Endothelial cell (in vitro differentiated cells): ENCODE measurements around the gene CAMP. TPM values are rescaled to one million over a fixed set of nuclear protein-coding genes. Genes with fewer than 3 reads are reported as not detected.

Experiments used
- DNase-seq: peaks from one replicate; pipeline ENCODE4 v3.0.0; 2021; ENCODE audit warnings: low spot score
- H3K27ac Mint-ChIP-seq: one replicate; pipeline ENCODE4 v1.8.0; 2021; ENCODE audit warnings: mixed read lengths, inconsistent platforms; ENCODE audit not compliant: unreplicated experiment
- H3K27me3 Mint-ChIP-seq: one replicate; pipeline ENCODE4 v1.8.0; 2021; ENCODE audit warnings: mild to moderate bottlenecking, moderate library complexity, mixed read lengths, inconsistent platforms; ENCODE audit not compliant: unreplicated experiment
- H3K36me3 Mint-ChIP-seq: one replicate; pipeline ENCODE4 v1.8.0; 2021; ENCODE audit warnings: mild to moderate bottlenecking, low read depth, mixed read lengths, inconsistent platforms; ENCODE audit not compliant: unreplicated experiment
- H3K4me1 Mint-ChIP-seq: one replicate; pipeline ENCODE4 v1.8.0; 2021; ENCODE audit warnings: mild to moderate bottlenecking, mixed read lengths, inconsistent platforms; ENCODE audit not compliant: unreplicated experiment
- H3K4me3 Mint-ChIP-seq: one replicate; pipeline ENCODE4 v1.8.0; 2021; ENCODE audit warnings: mild to moderate bottlenecking, mixed read lengths, inconsistent platforms; ENCODE audit not compliant: unreplicated experiment
- H3K9me3 Mint-ChIP-seq: one replicate; pipeline ENCODE4 v1.8.0; 2021; ENCODE audit warnings: mixed read lengths, inconsistent platforms; ENCODE audit not compliant: unreplicated experiment
- total RNA-seq: library from RNA; stranded (reverse); fragmentation: NEBNext Ultra II Directional; extraction: Animal tissue kit (Norgen Biotek cat#: 25700); gene quantifications from one replicate; pipeline ENCODE4 v1.2.1, GENCODE V29; 2021; ENCODE audit not compliant: unreplicated experiment
- TF ChIP-seq, protein P1 (sequence below): fragments of 200-600 bp; sonication (generic); IDR thresholded peaks from one replicate; pipeline ENCODE4 v1.5.0; 2021; ENCODE audit warnings: antibody characterized with exemption; ENCODE audit not compliant: unreplicated experiment

Gene CAMP
- total RNA-seq, 1 donor from 2014 or later = not detected

GRCh38 chr3:48232232-48232631 is 8.9 kb downstream of the CAMP start:
- H3K36me3 Mint-ChIP-seq = peaks cover 6% of the 10 kb centered on the region
- peaks cover 2% of the 10 kb centered on the region for H3K27me3 Mint-ChIP-seq
- TF ChIP-seq, protein P1, sequence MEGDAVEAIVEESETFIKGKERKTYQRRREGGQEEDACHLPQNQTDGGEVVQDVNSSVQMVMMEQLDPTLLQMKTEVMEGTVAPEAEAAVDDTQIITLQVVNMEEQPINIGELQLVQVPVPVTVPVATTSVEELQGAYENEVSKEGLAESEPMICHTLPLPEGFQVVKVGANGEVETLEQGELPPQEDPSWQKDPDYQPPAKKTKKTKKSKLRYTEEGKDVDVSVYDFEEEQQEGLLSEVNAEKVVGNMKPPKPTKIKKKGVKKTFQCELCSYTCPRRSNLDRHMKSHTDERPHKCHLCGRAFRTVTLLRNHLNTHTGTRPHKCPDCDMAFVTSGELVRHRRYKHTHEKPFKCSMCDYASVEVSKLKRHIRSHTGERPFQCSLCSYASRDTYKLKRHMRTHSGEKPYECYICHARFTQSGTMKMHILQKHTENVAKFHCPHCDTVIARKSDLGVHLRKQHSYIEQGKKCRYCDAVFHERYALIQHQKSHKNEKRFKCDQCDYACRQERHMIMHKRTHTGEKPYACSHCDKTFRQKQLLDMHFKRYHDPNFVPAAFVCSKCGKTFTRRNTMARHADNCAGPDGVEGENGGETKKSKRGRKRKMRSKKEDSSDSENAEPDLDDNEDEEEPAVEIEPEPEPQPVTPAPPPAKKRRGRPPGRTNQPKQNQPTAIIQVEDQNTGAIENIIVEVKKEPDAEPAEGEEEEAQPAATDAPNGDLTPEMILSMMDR = no peak
- H3K4me1 Mint-ChIP-seq = no peaks in the 10 kb centered on the region
- H3K4me3 Mint-ChIP-seq = no peak overlapping the region
- no peak overlapping the region for H3K27ac Mint-ChIP-seq
- H3K9me3 Mint-ChIP-seq = no peaks in the 10 kb centered on the region
- DNase-seq = no peak

- peaks cover 2% of the 10 kb centered on the region for H3K27me3 Mint-ChIP-seq
- no peaks in the 10 kb centered on the region for H3K4me1 Mint-ChIP-seq
- peak overlapping the region; percentile 38 for H3K27ac Mint-ChIP-seq
- H3K9me3 Mint-ChIP-seq = no peaks in the 10 kb centered on the region
- DNase-seq = peak; percentile 51
- H3K36me3 Mint-ChIP-seq = peaks cover 6% of the 10 kb centered on the region
- H3K4me3 Mint-ChIP-seq = no peak overlapping the region
- TF ChIP-seq, protein P1 = no peak
Observed at GRCh38 chr3:48232734-48233133, 9.4 kb downstream of the CAMP start.

- no peaks in the 10 kb centered on the region for H3K9me3 Mint-ChIP-seq
- H3K27ac Mint-ChIP-seq = no peak overlapping the region
- H3K4me1 Mint-ChIP-seq = no peaks in the 10 kb centered on the region
- DNase-seq = no peak
- H3K27me3 Mint-ChIP-seq = peaks cover 2% of the 10 kb centered on the region
- H3K4me3 Mint-ChIP-seq = no peak overlapping the region
- peaks cover 6% of the 10 kb centered on the region for H3K36me3 Mint-ChIP-seq
- TF ChIP-seq, protein P1 = no peak
Observed at GRCh38 chr3:48233542-48233941, 10.2 kb downstream of the CAMP start.

DNA sequence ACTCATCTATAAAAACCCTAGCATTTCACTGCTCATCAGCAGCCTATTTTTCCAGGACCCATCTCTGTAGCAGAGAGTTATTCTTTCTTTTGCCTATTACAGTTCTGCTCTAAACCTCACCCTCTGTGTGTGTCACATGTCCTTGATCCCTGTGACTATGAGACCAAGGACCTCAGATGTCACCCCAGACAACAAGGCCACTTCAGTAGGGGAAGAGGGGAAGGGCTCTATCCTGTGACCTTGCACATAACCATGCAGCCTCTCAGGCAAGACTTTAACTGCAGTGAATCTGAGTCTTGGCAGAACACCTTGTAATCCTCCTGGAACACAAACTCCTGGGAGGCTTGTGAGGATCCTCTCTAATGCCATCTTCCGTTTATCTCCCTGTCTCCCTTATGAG is 13.2 kb downstream of the CAMP start:
- Mint-ChIP-seq H3K4me3 (no peak overlapping the region), H3K4me1 (peaks cover 14% of the 10 kb centered on the region), H3K27ac (no peak overlapping the region), H3K27me3 (peaks cover 5% of the 10 kb centered on the region), H3K9me3 (no peaks in the 10 kb centered on the region), H3K36me3 (peaks cover 6% of the 10 kb centered on the region)
- no peak for DNase-seq
- TF ChIP-seq, protein P1 = no peak

DNA sequence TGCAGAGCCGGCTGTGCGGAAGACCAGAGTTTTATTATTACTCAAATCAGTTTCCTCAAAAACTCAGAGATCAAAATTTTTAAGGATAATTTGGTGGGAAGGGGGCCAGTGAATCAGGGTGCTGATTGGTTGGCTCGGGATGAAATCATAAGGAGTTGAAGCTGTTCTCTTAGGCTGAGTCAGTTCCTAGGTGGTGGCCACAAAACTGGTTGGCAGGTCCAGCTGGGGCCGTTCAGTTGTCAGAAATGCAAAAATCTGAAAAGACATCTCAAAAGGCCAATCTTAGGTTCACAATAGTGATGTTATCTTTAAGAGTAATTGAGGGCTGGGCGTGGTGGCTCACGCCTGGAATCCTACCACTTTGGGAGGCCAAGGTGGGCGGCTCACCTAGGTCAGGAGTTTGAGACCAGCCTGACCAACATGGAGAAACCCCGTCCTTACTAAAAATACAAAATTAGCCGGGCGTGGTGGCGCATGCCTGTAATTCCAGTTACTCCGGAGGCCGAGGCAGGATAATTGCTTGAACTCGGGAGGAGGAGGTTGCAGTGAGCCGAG is 15.3 kb downstream of the CAMP start:
- TF ChIP-seq, protein P1 = no peak
- Mint-ChIP-seq H3K4me1 (peaks cover 14% of the 10 kb centered on the region), H3K27me3 (peaks cover 3% of the 10 kb centered on the region), H3K36me3 (no peaks in the 10 kb centered on the region), H3K4me3 (no peak overlapping the region), H3K27ac (no peak overlapping the region), H3K9me3 (no peaks in the 10 kb centered on the region)
- DNase-seq = no peak
